OCI-LY3 (cell line): ENCODE data around the gene NOA1.

Experiments
- CTCF ChIP-seq: fragments of 200-600, 300-600 bp; sonication (generic); IDR thresholded peaks from 2 replicates; pipeline ENCODE4 v1.5.1; 2014; ENCODE audit warnings: antibody characterized with exemption, low read length, low read depth
- EZH2phosphoT487 ChIP-seq: fragments of 200-600 bp; shearing (Covaris generic); IDR thresholded peaks from 2 replicates; pipeline ENCODE4 v1.6.1; 2018; ENCODE audit warnings: antibody characterized with exemption, mixed run types, low read depth

GRCh38 chr4:56961107-56961500 is 16.3 kb downstream of the NOA1 start:
- TF ChIP-seq CTCF (no peak), EZH2phosphoT487 (no peak)
